HG02623 (cell line): Measurements from ENCODE around the gene COL17A1.

Source experiments
- ATAC-seq: cut with Tn5 transposase; IDR thresholded peaks from one replicate; pipeline ENCODE4 v1.9.1; 2021; ENCODE audit warnings: moderate library complexity; ENCODE audit not compliant: unreplicated experiment

COL17A1 gene

DNA sequence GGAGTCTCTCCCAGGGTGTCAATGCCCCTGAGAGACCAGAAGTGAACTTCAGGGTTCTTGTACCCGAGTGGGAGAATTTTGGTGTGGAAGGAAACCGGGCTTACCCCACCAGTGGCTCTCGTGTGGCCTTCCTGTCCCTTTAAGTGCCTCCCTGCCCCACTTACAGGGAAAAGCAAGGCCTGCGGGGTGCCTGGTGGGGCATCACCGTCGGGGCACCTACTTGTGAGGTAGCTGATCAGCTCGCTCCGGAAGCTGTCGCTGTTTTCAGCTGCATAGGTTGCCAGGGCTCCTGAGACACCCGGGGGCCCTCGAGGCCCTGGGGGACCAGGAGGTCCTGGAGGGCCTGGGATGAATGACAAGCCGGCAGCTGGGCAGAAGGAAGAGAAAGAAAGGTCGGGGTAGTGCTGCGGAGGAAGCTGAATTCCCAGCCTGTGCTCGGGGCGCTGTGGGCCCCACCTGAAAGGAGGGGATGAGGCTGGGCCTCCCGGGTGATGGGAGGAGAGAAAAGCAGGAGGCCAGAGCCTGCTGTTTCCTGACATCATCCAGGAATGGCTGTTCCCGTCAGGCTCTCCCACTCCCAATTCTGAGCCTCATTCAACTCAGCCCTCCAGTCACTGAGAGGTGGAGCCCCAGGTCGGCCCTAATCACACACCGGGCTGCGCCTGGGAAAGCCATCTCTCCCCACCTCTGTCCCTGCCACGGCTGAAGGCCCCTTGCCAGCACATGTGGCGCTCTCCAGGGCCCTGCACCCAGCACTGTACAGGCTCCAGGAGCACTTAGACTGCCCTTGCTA is 51.1 kb downstream of the COL17A1 start:
- ATAC-seq: no peak

DNA sequence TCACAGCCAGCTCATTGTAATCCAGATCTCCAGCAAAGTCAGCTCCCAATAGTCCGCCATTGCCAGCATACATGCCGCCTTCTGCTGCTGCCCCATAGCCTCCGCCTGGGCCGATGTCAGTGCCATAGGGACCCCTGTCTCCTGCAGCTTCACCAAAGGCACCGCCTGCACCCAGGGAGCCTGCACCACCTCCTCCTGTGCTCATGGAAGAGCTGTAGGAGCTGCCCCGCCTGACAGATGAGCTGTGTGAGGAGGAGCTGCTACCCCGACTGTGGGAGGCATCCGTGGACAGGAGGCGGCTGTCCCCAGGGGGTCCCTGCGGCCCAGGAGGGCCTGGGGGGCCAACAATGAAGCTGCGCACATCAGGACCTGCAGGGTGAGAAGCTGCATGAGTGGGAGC is 51.7 kb downstream of the COL17A1 start:
- no peak for ATAC-seq

DNA sequence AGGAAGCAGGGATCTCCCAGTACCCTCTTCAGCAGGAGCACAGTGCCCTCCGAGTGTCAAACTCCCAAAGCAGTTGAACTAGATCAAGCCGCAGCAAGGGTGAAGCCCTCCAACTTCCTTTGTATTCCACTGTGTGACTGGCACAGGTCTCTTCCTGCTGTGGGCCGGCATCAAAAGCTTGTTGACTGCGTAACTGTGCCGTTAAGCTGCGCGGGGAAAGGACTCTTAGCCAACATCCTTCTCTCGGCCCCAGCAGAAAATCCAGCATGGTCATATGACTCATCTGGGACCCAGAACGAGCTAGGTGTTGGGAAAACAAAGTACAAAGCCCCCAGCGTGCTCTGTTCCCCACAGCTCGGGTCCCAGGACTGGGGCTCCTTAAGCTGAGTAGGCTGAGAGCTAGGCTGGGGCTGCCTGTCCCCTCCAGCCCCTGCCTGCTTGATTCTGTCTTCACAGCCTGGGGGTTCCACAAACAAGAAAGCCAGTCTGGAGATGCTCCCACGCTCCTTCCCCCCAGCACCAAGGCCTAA is 52.2 kb downstream of the COL17A1 start:
- no peak for ATAC-seq

DNA sequence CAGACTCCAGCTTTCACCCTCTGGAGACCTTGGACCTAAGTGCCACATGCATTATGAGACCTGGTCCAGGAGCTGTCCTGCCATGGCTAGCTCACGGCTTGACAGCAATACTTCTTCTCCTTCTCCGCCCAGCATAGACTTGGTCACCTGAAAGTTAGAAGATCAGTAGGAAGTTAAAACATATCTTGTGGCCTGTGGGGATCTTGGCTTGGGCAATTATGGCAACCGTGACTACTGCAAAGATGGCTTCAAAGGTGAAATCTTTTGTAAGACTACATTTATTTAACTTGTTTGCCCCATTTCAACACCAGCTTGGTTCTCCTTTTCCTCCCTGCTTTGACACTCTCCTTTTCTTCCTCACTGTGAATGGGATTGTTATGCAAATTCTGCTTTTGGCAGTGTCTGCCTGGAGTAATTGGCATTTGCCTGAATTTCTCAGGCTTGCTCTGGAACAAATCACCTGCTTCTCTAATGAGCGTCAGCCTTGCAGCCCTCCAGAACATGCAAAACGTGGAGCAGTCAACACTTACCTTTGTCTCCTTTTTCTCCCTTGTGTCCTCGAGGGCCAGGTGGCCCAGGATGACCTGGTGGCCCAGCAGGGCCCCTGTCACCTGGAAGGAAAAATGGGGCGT is 53.4 kb downstream of the COL17A1 start:
- ATAC-seq: no peak

DNA sequence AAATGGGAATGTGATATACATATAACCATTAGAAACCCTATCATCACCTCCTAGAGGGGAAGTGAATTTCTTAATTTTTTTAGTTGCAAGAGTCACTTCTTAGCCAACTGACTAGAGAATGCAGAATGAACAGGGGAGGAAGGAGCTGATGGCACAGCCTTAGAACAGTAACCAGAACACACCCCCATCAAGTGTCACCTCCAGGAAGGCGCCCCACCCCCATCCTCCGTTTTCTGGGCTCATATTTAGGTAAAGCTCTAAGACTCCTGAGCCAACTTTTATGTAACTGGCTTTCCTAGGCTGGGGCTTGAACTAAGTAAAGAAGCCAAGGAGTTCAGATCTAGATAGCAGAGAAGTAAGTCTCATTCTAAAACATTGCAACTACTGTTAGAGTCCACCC is 54.0 kb downstream of the COL17A1 start:
- no peak for ATAC-seq

DNA sequence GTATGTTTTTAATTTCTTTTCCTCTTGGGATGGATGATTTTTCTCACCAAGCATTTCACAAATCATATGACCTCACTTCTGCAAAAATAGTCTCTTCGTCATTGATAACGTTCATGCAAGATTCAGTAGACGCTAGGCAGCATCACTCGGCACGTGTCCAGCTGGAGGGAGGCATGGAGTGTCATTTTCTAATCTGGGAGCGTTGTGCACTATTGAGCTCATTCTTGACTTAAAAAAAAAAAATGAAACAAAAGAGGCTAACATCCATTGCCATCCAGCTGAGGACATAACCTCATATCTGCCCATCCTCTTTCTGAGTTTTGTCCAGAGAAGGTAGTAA is 56.2 kb downstream of the COL17A1 start:
- ATAC-seq: no peak

DNA sequence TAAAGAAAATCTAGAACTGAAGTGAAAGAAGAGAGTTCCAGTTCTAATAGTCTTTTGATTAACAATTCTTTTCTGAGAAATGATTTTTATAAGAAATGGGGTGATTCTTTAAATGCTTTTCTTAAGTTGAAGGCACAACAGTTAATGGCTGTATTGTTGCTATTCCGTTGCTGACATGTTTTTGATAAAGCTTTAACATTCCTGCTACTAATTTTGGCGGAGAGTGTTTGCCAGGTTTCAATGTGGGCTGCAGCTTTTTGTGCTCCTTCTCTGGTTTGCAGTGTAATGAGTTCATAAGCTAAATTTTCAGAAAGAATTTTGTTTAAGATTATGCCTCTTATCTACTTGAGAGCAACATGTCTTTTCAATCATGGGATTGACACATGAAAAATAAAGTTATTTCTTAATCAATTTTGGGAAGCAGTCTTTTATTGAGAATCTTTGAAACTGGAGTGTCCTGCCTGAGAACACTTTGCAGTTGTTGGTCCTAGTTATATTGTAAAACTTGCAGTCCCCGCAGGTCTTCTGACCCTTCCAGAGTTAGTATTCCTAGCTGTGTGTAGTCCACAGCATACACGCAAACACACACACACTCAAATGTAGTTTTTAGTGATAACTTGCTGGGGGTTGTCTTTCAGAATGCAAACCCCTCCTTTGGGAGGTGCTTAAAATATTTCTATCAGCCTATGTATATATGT is 56.7 kb downstream of the COL17A1 start:
- no peak for ATAC-seq

DNA sequence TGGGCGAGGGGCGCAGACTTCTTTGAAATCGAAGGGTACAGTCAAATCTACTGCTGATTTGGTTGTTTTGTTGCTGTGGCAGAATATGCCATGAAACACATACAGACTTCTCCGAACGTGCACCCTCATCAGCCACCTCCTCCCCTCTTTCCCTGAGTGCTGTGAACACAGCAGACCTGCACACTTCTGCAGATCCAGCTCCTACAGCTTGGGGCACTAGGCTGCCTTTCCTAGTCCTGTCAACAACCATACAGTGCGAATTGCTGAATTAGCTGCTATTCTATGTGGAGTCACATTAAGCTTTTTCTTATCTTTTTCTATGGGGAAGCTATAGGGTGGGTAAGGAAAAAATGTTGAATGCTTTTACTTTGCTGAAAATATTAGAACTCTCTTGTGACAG is 57.5 kb downstream of the COL17A1 start:
- no peak for ATAC-seq

DNA sequence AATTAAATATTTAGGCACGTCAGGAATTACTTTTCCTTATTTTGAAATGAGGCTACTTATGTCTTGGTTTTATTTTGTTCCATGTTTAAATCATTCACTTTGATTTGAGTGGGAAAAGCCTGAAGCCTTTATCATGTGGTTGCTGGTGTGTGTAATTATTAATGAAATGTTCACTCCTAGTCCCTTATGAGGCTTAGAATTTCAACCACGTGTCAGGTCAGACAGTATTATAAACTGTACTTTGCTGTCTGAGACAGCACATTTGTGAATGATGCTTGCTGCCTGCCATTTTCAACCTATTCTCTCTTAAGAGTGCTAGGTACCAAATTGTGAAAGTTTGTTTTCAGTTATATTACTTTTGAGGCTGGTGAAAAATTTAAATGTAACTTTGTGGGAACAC is 58.9 kb downstream of the COL17A1 start:
- no peak for ATAC-seq

DNA sequence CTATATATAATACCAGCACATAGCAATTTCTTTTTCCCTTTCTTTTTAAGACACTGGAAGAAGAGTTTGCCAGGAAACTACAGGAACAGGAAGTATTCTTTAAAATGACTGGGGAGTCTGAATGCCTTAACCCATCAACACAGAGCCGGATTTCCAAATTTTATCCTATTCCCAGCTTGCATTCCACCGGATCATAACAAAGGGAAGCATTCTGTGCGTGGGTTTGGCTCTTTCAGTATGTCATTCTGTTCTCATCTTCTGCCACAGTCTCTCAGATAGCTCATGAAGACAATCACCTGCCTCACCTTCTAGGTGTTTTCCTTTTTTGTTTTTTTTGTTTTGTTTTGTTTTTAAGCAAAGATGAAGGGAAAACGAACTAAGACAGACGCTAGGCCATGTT is 60.2 kb downstream of the COL17A1 start:
- no peak for ATAC-seq

DNA sequence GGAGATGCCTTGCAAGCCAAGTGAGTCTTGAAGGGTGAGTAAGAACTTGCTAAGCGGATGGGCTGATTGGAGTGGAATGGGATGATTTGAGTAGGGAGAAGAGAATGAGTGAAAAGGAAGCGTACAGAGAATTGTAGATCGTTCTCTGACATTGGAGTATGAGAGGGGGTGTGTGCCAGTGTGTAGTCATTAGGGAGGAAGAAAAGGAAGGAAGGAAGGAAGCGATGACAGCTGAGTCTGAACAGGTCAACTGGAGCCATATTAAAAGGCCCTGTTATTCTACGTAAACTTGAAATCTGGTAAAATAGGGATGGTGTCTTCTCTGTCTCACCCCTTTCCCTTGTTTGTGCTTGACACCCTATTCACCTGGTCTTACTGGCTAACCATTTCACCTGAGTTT is 63.7 kb downstream of the COL17A1 start:
- no peak for ATAC-seq

DNA sequence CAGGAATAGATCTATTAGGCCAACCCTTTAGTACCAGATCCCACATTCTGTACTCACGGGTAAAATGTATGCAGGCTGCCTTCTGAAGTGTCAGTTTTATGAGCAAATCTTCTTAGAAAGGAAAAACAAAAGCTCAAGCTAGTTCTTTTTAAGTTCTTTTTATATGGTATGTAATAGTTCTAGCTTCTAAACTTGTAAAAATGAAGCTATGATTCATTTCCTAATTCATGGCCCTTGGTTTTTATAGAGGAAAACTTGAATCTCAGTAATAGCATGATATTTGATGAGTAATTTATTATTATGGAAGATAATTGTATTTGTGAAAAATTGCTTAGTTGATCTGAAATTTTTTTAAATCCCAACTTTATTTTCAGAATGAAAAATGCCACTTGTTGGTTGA is 64.4 kb downstream of the COL17A1 start:
- ATAC-seq: no peak

DNA sequence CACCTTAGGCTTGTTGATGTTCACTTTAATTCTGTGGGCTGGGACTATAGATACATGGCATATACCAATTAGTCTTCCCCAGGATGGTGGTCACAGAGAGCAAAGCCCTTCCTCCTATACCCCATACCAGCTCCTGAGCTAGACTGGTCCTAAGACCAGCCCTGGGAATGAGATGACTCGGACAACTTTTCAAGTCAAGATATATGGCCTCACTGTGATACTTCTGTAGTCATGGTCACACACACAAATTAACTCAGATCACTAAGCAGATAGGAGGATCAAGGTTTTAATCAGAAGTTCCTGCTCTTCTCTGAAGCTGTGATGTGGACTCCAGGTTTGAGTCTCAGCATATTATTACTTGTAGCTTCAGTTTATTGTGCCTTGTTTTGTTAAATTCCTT is 65.7 kb downstream of the COL17A1 start:
- ATAC-seq: no peak

DNA sequence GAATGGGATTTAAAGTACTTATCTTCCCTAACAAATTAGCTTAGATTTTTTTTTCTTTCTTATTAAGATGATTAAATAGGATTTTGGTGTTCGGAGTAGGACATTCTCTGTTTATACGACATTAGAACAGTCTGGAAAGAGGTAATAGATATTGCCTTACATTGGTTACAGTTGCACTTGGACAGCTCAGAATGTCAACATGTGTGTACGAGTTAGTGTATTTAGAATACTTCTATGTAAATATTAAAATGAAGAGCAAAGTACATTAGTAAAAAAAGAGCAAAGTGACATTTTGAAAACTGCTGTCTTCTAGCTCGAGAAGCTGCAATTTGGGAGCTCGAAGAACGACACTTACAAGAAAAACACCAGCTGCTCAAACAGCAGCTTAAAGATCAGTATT is 67.2 kb downstream of the COL17A1 start:
- no peak for ATAC-seq

DNA sequence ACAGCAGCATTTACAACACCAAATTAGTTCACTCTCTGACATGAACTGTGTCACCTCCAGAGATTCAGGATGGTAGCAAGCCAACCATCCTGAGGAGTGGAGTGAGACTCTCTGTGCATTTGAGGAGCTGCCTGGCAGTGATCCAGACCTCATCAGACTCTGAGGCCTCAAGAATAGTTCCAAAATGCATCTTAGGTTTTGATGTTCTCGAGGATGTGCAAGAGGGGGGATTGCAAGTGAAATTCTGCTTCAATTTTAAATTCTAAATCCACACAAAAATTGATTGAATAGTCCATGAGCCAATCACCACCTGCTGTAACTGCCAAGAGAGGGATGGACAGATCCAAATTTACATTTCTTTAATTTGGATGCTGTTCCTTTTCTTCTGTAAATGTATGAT is 69.0 kb downstream of the COL17A1 start:
- ATAC-seq: no peak

DNA sequence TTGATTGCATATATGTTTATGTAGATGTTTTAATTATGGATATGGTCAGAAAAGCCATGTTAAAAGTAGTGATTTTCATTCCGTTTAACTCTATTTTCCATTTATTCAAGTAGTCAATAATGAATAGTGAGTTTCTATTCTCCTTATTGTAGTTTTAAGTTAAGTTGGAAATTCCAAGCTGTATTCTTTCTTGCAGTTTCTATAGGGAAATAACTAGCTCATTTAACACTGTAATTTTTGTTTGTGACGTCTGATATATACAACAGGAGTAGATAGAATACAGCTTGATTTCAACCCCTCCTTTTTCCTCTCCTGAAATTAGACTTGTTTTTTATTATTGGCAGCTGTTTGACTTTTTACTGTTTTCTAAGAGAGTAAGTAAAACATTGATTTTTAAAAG is 71.5 kb downstream of the COL17A1 start:
- no peak for ATAC-seq

DNA sequence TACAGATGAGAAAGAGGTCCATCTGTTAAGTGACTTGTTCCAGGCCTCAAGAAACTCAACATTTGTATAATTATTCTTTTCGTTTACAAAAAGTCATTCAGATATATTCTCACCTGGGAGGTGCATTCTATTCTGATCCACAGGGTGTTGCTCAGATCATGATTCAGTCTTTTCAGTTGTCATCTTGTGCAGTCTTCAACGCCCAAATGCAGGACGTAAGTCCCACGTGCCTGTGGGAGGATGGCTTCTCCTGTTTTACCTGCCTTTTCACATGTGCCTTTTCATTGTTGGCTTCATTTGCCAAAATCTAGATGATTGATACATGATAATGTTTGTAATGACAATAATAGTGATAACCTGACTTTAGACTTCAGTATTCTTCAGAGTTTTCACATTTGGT is 72.2 kb downstream of the COL17A1 start:
- no peak for ATAC-seq

DNA sequence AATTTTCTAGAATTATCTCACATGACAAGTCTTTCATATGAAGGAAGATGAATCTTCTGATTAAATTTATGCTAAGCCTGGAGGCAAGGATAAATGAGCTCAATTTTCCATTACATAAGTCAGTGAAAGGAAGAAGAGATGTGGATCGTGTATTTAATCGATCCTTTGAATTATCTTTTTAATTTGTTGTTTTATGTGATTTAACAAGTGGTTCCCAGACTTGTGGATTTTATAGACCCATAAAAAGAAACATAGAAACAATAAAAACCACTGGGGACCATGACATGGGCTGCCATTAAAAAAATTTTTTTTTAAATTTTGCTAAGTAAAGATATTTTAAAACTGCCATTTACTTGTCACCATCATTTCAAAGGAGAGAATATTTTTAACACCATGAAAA is 73.8 kb downstream of the COL17A1 start:
- no peak for ATAC-seq

DNA sequence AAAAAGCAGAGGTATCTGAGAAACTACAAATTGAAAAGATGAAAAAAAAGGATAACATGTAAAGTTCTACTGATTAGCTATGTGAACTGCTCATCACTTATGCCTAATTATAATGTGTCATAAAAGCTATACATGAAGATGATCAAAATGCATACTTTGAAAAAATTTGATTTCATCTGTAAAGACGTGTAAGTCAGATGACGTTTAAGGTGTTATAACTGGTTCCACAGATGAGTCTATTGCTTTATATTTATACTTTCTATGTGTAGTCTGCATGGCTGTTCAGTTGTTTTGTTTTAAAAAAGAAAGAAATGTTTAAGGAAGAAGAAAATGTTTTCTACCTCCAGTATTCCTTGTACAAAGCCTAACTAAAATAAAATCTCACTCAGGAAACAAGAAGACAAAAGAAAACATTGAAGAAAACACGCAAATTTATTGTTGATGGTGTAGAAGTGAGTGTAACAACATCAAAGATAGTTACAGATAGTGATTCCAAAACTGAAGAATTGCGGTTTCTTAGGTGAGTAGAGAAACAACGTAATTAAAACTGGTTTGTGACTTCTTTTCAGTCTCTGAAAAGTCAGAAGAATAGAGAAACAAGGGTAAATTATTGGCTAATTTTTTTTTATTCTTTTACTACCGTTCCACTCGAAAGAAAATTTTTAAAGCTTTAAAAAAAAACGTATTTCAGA is 80.4 kb downstream of the COL17A1 start:
- no peak for ATAC-seq

DNA sequence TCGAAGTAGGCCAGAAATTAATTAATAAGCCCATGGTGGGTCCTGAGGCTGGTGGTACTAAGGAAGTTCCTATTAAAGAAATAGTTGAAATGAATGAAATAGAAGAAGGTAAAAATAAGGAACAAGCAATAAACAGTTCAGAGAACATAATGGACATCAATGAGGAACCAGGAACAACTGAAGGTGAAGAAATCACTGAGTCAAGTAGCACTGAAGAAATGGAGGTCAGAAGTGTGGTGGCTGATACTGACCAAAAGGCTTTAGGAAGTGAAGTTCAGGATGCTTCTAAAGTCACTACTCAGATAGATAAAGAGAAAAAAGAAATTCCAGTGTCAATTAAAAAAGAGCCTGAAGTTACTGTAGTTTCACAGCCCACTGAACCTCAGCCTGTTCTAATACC is 82.8 kb downstream of the COL17A1 start:
- no peak for ATAC-seq

DNA sequence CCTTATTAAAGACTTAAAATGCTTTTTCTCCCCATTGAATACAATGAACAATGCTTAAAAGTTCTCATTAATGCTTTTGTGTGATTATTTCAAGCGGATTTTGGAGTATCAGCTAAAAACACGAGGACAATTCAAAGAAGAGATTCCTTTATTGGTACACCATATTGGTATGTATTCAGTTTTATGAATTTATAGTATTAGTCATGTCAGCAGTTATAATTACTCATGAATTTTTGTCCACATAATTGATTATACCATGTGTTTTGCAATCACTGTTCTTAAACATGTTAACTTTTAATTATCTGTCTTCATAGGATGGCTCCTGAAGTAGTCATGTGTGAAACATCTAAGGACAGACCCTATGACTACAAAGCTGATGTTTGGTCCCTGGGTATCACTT is 86.9 kb downstream of the COL17A1 start:
- ATAC-seq: no peak

DNA sequence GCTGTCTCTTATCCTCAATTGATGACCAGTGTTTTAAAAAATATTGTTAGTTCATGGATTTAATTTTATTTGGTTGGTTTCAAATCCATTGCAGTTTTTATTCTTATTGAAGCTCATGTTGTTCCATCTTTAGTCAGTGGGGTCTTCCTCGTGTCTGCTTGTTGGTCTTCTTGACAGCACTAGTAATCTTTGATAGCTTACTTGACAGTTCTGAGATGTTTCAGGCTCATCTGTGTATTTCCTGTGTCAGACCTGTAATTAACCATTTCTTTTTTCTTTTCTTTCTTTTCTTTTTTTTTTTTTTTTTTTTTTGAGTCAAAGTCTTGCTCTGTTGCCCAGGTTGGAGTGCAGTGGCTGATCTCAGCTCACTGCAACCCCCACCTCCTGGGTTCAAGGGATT is 90.5 kb downstream of the COL17A1 start:
- no peak for ATAC-seq
